Measurements from ENCODE around the gene TRPV6.

The TRPV6 gene

GRCh38 chr7:142885311-142886230 is at the start of gene TRPV6:
TRPV6 (minus strand) TSS chr7:142885745.
- no peak for DNase-seq (ENCODE audit: low read depth, low spot score)

GRCh38 chr7:142934056-142934455 is 48.5 kb upstream of the TRPV6 start:
- no peak for DNase-seq (ENCODE audit: low read depth, low spot score)

- DNase-seq (ENCODE audit: low read depth, low spot score), result no peak
Measured at GRCh38 chr7:142933624-142934023, 48.1 kb upstream of the TRPV6 start, which contains the start of gene TRPV5. TRPV5 (minus strand) TSS chr7:142933746; CDS start chr7:142933459, 287 bp downstream.

GRCh38 chr7:142933092-142933475 is 47.5 kb upstream of the TRPV6 start:
- DNase-seq (ENCODE audit: low read depth, low spot score), result no peak

GRCh38 chr7:142932386-142933091 is 47.0 kb upstream of the TRPV6 start:
- DNase-seq (ENCODE audit: low read depth, low spot score), result no peak

GRCh38 chr7:142930126-142930730 is 44.7 kb upstream of the TRPV6 start:
- no peak for DNase-seq (ENCODE audit: low read depth, low spot score)

GRCh38 chr7:142927949-142928348 is 42.4 kb upstream of the TRPV6 start:
- DNase-seq (ENCODE audit: low read depth, low spot score), result no peak

- DNase-seq (ENCODE audit: low read depth, low spot score), result no peak
Measured at GRCh38 chr7:142927085-142927745, 41.7 kb upstream of the TRPV6 start.

- no peak for DNase-seq (ENCODE audit: low read depth, low spot score)
Measured at GRCh38 chr7:142925413-142925812, 39.9 kb upstream of the TRPV6 start.

GRCh38 chr7:142923391-142923790 is 37.8 kb upstream of the TRPV6 start:
- no peak for DNase-seq (ENCODE audit: low read depth, low spot score)

- DNase-seq (ENCODE audit: low read depth, low spot score), result no peak
Measured at GRCh38 chr7:142919656-142920055, 34.1 kb upstream of the TRPV6 start.

- DNase-seq (ENCODE audit: low read depth, low spot score), result no peak
Measured at GRCh38 chr7:142918901-142919300, 33.4 kb upstream of the TRPV6 start.

GRCh38 chr7:142917447-142917846 is 31.9 kb upstream of the TRPV6 start:
- no peak for DNase-seq (ENCODE audit: low read depth, low spot score)

GRCh38 chr7:142916508-142916907 is 31.0 kb upstream of the TRPV6 start:
- DNase-seq (ENCODE audit: low read depth, low spot score), result no peak

- DNase-seq (ENCODE audit: low read depth, low spot score), result no peak
Measured at GRCh38 chr7:142915315-142915714, 29.8 kb upstream of the TRPV6 start.

- DNase-seq (ENCODE audit: low read depth, low spot score), result no peak
Measured at GRCh38 chr7:142914121-142914520, 28.6 kb upstream of the TRPV6 start.

GRCh38 chr7:142913566-142913965 is 28.0 kb upstream of the TRPV6 start:
- DNase-seq (ENCODE audit: low read depth, low spot score), result no peak

- no peak for DNase-seq (ENCODE audit: low read depth, low spot score)
Measured at GRCh38 chr7:142913051-142913450, 27.5 kb upstream of the TRPV6 start.

- no peak for DNase-seq (ENCODE audit: low read depth, low spot score)
Measured at GRCh38 chr7:142910481-142910880, 24.9 kb upstream of the TRPV6 start.

- no peak for DNase-seq (ENCODE audit: low read depth, low spot score)
Measured at GRCh38 chr7:142910031-142910433, 24.5 kb upstream of the TRPV6 start.

GRCh38 chr7:142908921-142909890 is 23.7 kb upstream of the TRPV6 start:
- no peak for DNase-seq (ENCODE audit: low read depth, low spot score)
